Mucosa of gallbladder (tissue), 1 donor: ENCODE measurements around the gene BAD. TPM values are rescaled to one million over a fixed set of nuclear protein-coding genes. Genes with fewer than 3 reads are reported as not detected.
"Not testable (repeated sequence)": the region's sequence is repeated elsewhere in the genome, so short reads cannot be mapped to it uniquely, and the experiment has no call there.

Experiments
- DNase-seq: peaks from one replicate; pipeline ENCODE4 v3.0.0-alpha.2; 2020; ENCODE audit warnings: low spot score
- total RNA-seq: library from RNA; stranded (reverse); gene quantifications from one replicate; pipeline ENCODE4 v1.2.1, GENCODE V29; 2021
- donor health status: DM: no; HTN: no; CAD: no.

BAD gene
- total RNA-seq, 1 donor from 2014 or later, result 112 TPM

GRCh38 chr11:64314805-64315561 is 30.5 kb upstream of the BAD start:
- DNase-seq, result no peak

DNA sequence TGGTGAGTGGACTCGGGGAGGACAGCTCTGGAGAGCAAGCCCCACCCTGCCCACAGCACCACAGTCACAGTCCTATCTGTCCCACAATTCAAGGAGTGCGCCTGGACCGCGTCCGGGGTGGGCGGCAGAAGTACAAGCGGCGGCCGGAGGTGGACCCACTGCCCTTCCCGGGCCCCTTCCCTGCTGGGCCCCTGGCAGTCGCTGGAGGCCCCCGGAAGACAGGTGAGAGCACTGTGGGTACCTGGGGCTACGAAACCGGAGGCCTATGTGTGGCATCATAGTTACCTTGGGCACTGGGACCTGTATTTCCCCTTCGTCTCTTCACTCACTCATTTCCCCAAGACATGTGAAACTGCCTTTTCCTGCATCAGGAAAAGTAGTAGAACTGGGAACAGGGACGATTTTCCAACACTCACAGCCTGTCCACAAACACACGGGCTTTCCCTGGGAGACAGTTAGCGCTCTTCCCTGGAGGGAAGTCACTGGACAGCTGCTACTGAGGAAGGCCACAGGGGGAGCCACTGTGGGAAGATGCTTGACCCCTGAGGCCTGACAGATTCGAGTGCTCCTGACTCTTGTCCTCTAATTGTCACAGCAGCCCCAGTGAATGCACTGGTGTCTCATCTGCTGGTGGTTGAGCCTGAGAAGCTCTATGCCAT is 29.8 kb upstream of the BAD start:
- DNase-seq, result no peak

GRCh38 chr11:64313491-64314145 is 29.2 kb upstream of the BAD start:
- DNase-seq, result no peak

DNA sequence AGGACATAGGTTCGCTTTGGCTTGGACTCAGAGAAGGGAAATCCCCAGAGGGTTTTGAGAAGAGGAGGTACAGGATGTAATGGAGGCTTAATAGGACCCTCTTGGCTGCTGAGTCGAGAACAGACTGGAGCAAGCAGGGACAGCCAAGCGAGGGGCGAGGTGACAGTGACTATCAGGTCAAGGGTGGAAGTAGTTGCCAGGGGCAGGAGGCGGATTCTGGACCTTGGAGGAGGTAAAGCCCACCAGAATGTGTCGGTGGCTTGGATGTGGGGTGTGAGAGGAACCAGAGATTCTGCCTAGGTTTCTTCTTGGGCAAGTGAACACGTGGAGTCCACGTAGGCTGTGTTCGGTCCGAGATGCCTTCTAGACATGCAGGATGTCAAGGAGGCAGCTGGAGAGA is 28.5 kb upstream of the BAD start:
- DNase-seq, result no peak

- DNase-seq, result not testable (repeated sequence)
Observed at GRCh38 chr11:64307795-64308194, 23.3 kb upstream of the BAD start.

DNA sequence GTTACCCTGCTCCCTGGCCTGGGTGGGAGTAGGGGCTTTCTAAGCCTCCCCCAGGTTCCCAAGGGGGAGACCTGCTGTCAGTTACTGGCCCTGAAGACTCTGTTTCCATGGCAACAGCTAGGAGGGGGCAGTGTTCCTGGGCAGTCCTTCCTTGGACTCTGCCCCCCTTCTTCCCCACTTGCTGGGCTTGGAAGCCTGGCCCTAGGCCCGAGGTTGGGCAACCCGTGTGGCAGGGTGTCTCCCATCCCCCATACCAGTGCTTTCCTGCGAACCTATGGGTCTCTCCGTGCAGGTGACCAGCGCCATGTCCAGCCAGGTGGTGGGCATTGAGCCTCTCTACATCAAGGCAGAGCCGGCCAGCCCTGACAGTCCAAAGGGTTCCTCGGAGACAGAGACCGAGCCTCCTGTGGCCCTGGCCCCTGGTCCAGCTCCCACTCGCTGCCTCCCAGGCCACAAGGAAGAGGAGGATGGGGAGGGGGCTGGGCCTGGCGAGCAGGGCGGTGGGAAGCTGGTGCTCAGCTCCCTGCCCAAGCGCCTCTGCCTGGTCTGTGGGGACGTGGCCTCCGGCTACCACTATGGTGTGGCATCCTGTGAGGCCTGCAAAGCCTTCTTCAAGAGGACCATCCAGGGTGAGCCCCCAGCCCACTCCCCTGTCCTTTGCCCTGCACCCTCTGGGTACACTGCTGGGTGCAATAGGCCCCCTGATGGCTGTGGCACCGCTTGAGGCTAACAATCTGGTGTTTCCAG is 22.6 kb upstream of the BAD start:
- no peak for DNase-seq

DNA sequence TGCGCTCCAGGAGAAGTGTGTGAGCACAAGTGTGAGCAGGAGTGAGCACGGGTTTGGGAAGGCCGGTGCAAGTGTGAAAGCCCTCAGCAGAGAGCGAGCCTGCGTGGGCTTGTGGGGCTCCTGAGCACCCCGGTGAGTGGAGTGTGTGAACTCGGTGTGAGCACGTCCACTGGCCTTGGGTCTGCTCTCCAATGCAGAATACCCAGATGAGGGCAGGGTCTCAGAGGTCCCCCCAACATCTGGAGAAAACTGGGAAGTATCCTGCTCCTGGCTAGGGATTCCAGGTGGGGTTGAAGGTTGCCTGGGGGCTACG is 22.1 kb upstream of the BAD start:
- DNase-seq, result no peak

- DNase-seq, result peak; percentile 77
Observed at GRCh38 chr11:64305691-64306562, 21.5 kb upstream of the BAD start.

DNA sequence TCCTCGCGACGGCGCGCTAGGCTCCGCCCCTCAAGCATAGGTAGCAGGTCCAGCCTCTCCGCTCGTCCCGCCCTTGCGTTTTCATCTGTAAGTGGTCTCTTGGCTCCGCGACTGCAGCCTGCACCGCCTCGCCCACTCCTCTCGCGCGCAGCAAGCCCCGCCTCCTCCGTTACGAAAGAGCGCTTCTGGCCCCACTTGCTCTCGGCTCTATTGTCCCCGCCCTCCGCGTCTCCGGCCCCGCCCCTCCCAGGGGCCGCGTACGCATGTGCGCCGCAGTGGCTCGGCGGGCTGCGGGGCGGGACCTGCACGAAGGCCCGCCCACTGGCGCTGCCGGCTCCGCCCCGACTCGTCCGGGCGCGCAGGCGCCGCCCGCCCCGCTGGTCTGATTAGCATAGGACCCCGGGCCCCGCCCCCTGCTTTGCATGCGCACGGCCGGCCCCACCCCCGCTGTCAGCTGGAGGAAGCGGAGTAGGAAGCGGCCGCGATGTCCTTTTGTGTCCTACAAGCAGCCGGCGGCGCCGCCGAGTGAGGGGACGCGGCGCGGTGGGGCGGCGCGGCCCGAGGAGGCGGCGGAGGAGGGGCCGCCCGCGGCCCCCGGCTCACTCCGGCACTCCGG is 20.7 kb upstream of the BAD start, which contains the start of gene ESRRA:
ESRRA (plus strand) TSS at position 450 of the 616 bp plus-strand sequence. CDS start 1,656 bp downstream, outside the sequence.
- DNase-seq, result peak; percentile 100

- peak; percentile 95 for DNase-seq
Observed at GRCh38 chr11:64304316-64305072, 20.0 kb upstream of the BAD start.

DNA sequence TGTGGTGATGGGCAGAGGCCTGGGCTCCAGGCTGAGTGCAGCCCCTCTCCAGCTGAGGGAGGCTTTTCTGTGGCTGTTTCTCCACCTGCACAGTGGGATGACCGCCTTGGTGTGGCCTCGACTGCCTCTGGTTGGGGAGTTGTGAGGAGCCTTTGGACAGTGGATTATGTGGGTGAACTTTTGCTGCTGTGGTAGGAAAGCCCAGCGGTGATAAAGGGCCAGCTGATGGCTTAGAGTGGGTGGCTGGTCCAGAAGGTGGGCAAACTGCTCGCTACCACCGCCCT is 19.5 kb upstream of the BAD start:
- no peak for DNase-seq

- no peak for DNase-seq
Observed at GRCh38 chr11:64303109-64304031, 18.9 kb upstream of the BAD start.

DNA sequence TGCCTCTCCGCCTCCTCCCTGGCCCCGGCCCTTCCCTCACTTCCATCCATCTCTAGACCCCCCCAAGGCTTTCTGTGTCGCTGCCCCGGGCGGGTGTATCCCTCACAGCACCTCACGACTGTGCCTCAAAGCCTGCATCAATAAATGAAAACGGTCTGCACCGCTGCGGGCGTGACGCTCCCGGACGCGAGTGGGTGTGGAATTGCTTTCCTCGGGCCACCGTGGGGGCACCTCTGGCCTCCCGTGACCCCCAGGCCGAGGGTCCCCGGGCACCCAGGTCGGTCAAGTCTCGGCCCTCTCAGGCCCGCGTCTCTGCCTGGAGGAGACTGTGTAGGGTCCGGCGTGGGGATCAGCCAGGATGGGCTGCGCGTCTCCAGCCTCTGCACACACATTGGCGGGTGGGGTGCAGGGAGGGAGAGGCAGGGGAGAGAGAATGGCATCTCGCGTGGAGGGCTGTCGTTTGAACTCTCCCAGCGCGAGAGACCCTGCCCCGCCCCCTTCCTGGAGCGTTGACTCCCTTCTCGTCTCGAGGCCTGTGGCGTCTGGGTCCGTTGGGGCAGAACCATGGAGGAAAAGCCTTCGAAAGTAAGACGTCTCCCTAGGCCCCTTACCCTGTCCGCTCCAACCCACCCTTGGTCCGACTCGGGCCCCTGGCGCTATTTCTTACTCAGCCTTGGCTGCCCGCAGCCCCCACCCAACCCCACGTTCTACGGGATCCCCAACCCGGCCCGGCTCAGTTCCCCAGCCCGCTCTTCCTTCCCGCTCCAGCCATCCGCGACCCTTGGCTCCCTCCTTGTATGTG is 15.6 kb upstream of the BAD start, which contains the start of gene CATSPERZ:
CATSPERZ (plus strand) TSS at position 512 of the 802 bp plus-strand sequence; CDS start at position 565, 53 bp downstream.
- no peak for DNase-seq

GRCh38 chr11:64298966-64299846 is 14.7 kb upstream of the BAD start:
- peak; percentile 59 for DNase-seq

GRCh38 chr11:64297699-64298358 is 13.4 kb upstream of the BAD start:
- DNase-seq, result no peak
